ENCODE results near the gene SLC6A3. TPM values are rescaled to one million over a fixed set of nuclear protein-coding genes. Genes with fewer than 3 reads are reported as not detected.

Gene SLC6A3
- polyA plus RNA-seq (2012; ENCODE audit: low read depth, missing spikeins): 0.05 TPM

GRCh38 chr5:1445313-1445688 is at the start of gene SLC6A3:
Gene SLC6A3, minus strand, starts transcription at chr5:1445440. Its CDS starts 2,243 bp downstream, at chr5:1443197.
- DNase-seq (ENCODE audit: insufficient read length, low spot score) (no peak), FAIRE-seq (no peak)
- TF ChIP-seq SPI1 (IDR thresholded peaks at IDR 0.05; ENCODE audit: low read depth, low read length): no peak
- TF ChIP-seq POLR2A (IDR thresholded peaks at IDR 0.05; ENCODE audit: low read depth, low read length): no peak
- no peak for TF ChIP-seq POU2F2 (IDR thresholded peaks at IDR 0.05; ENCODE audit: low read depth, low read length)
- TF ChIP-seq TAF1 (IDR thresholded peaks at IDR 0.05; ENCODE audit: low read depth, low read length): no peak
- TF ChIP-seq POLR2AphosphoS5 (IDR thresholded peaks at IDR 0.05; ENCODE audit: low read depth, low read length): no peak
- TF ChIP-seq PAX5 (IDR thresholded peaks at IDR 0.05; ENCODE audit: insufficient read depth, low read length, severe bottlenecking): no peak

- FAIRE-seq: no peak
- no peak for DNase-seq (ENCODE audit: insufficient read length, low spot score)
- TF ChIP-seq POLR2A (IDR thresholded peaks at IDR 0.05; ENCODE audit: low read depth, low read length) (no peak; the same call in 1 of the 2 replicates), POU2F2 (IDR thresholded peaks at IDR 0.05; ENCODE audit: low read depth, low read length) (no peak), TAF1 (IDR thresholded peaks at IDR 0.05; ENCODE audit: low read depth, low read length) (no peak), PAX5 (IDR thresholded peaks at IDR 0.05; ENCODE audit: insufficient read depth, low read length, severe bottlenecking) (no peak), POLR2AphosphoS5 (IDR thresholded peaks at IDR 0.05; ENCODE audit: low read depth, low read length) (no peak), SPI1 (IDR thresholded peaks at IDR 0.05; ENCODE audit: low read depth, low read length) (no peak)
Measured at GRCh38 chr5:1493941-1494340, 48.7 kb upstream of the SLC6A3 start.

- DNase-seq (ENCODE audit: insufficient read length, low spot score): no peak
- TF ChIP-seq POLR2AphosphoS5 (IDR thresholded peaks at IDR 0.05; ENCODE audit: low read depth, low read length): 0 out of 2 replicates have a peak, but pooled peaks have one; percentile 13
- TF ChIP-seq TAF1 (IDR thresholded peaks at IDR 0.05; ENCODE audit: low read depth, low read length): no peak
- no peak for TF ChIP-seq PAX5 (IDR thresholded peaks at IDR 0.05; ENCODE audit: insufficient read depth, low read length, severe bottlenecking)
- no peak for FAIRE-seq
Measured at GRCh38 chr5:1493413-1493812, 48.2 kb upstream of the SLC6A3 start.

GRCh38 chr5:1492757-1493156 is 47.5 kb upstream of the SLC6A3 start:
- DNase-seq (ENCODE audit: insufficient read length, low spot score): no peak
- TF ChIP-seq TAF1 (IDR thresholded peaks at IDR 0.05; ENCODE audit: low read depth, low read length) (peak; percentile 39; the same call in 1 of the 2 replicates), POLR2A (IDR thresholded peaks at IDR 0.05; ENCODE audit: low read depth, low read length) (no peak), PAX5 (IDR thresholded peaks at IDR 0.05; ENCODE audit: insufficient read depth, low read length, severe bottlenecking) (no peak), POU2F2 (IDR thresholded peaks at IDR 0.05; ENCODE audit: low read depth, low read length) (no peak; the same call in 1 of the 2 replicates), SPI1 (IDR thresholded peaks at IDR 0.05; ENCODE audit: low read depth, low read length) (no peak), POLR2AphosphoS5 (IDR thresholded peaks at IDR 0.05; ENCODE audit: low read depth, low read length) (0 out of 2 replicates have a peak, but pooled peaks have one; percentile 1)
- no peak for FAIRE-seq

- TF ChIP-seq SPI1 (IDR thresholded peaks at IDR 0.05; ENCODE audit: low read depth, low read length) (peak; percentile 95), TAF1 (IDR thresholded peaks at IDR 0.05; ENCODE audit: low read depth, low read length) (no peak)
- FAIRE-seq: peak; percentile 9
- no peak for DNase-seq (ENCODE audit: insufficient read length, low spot score)
Measured at GRCh38 chr5:1490376-1490775, 45.1 kb upstream of the SLC6A3 start.

GRCh38 chr5:1489754-1490153 is 44.5 kb upstream of the SLC6A3 start:
- TF ChIP-seq PAX5 (IDR thresholded peaks at IDR 0.05; ENCODE audit: insufficient read depth, low read length, severe bottlenecking): no peak
- TF ChIP-seq POLR2AphosphoS5 (IDR thresholded peaks at IDR 0.05; ENCODE audit: low read depth, low read length): no peak
- TF ChIP-seq TAF1 (IDR thresholded peaks at IDR 0.05; ENCODE audit: low read depth, low read length): no peak
- no peak for TF ChIP-seq POLR2A (IDR thresholded peaks at IDR 0.05; ENCODE audit: low read depth, low read length)
- no peak for TF ChIP-seq POU2F2 (IDR thresholded peaks at IDR 0.05; ENCODE audit: low read depth, low read length)
- TF ChIP-seq SPI1 (IDR thresholded peaks at IDR 0.05; ENCODE audit: low read depth, low read length): no peak
- FAIRE-seq: no peak
- DNase-seq (ENCODE audit: insufficient read length, low spot score): no peak

- peak; percentile 63 for TF ChIP-seq POLR2A (IDR thresholded peaks at IDR 0.05; ENCODE audit: low read depth, low read length)
- peak; percentile 48; the same call in 1 of the 2 replicates for TF ChIP-seq TAF1 (IDR thresholded peaks at IDR 0.05; ENCODE audit: low read depth, low read length)
- peak; percentile 73; the same call in 1 of the 2 replicates for TF ChIP-seq POLR2AphosphoS5 (IDR thresholded peaks at IDR 0.05; ENCODE audit: low read depth, low read length)
- TF ChIP-seq POU2F2 (IDR thresholded peaks at IDR 0.05; ENCODE audit: low read depth, low read length): peak; percentile 75; the same call in 1 of the 2 replicates
- no peak for TF ChIP-seq PAX5 (IDR thresholded peaks at IDR 0.05; ENCODE audit: insufficient read depth, low read length, severe bottlenecking)
- peak; percentile 93 for TF ChIP-seq SPI1 (IDR thresholded peaks at IDR 0.05; ENCODE audit: low read depth, low read length)
- FAIRE-seq (peak; percentile 76), DNase-seq (ENCODE audit: insufficient read length, low spot score) (peak; percentile 71)
Measured at GRCh38 chr5:1488882-1489680, 43.8 kb upstream of the SLC6A3 start.

GRCh38 chr5:1487079-1487764 is 42.0 kb upstream of the SLC6A3 start:
- TF ChIP-seq TAF1 (IDR thresholded peaks at IDR 0.05; ENCODE audit: low read depth, low read length) (no peak), PAX5 (IDR thresholded peaks at IDR 0.05; ENCODE audit: insufficient read depth, low read length, severe bottlenecking) (no peak), POLR2A (IDR thresholded peaks at IDR 0.05; ENCODE audit: low read depth, low read length) (no peak; the same call in 1 of the 2 replicates), POLR2AphosphoS5 (IDR thresholded peaks at IDR 0.05; ENCODE audit: low read depth, low read length) (no peak; the same call in 1 of the 2 replicates), POU2F2 (IDR thresholded peaks at IDR 0.05; ENCODE audit: low read depth, low read length) (no peak), SPI1 (IDR thresholded peaks at IDR 0.05; ENCODE audit: low read depth, low read length) (no peak)
- FAIRE-seq: no peak

GRCh38 chr5:1486271-1486670 is 41.0 kb upstream of the SLC6A3 start:
- no peak for FAIRE-seq
- TF ChIP-seq PAX5 (IDR thresholded peaks at IDR 0.05; ENCODE audit: insufficient read depth, low read length, severe bottlenecking): no peak
- TF ChIP-seq TAF1 (IDR thresholded peaks at IDR 0.05; ENCODE audit: low read depth, low read length): no peak
- DNase-seq (ENCODE audit: insufficient read length, low spot score): no peak

More at GRCh38 chr5:1487079-1487764, 42.0 kb upstream of the SLC6A3 start:
- DNase-seq (ENCODE audit: insufficient read length, low spot score): no peak
